Endodermal cell (in vitro differentiated cells): ENCODE data around the gene TOR3A. TPM values are rescaled to one million over a fixed set of nuclear protein-coding genes. Genes with fewer than 3 reads are reported as not detected.

Experiments used
- DNase-seq: peaks from one replicate; pipeline ENCODE4 v3.0.0-alpha.2; 2017
- H3K27ac ChIP-seq: 2 replicates; pipeline ENCODE4 v1.5.1; 2013; ENCODE audit warnings: mild to moderate bottlenecking, low read depth, low read length, moderate library complexity
- H3K27me3 ChIP-seq: 2 replicates; pipeline ENCODE4 v1.6.1; 2013; ENCODE audit warnings: mild to moderate bottlenecking, low read length, moderate library complexity; ENCODE audit not compliant: insufficient read depth, control insufficient read depth, poor library complexity, severe bottlenecking
- H3K36me3 ChIP-seq: 2 replicates; pipeline ENCODE4 v1.7.0; 2013; ENCODE audit warnings: mild to moderate bottlenecking, low read length, moderate library complexity; ENCODE audit not compliant: control insufficient read depth, insufficient read depth
- H3K4me1 ChIP-seq: one replicate; pipeline ENCODE4 v1.7.0; 2013; ENCODE audit warnings: low read length; ENCODE audit not compliant: control insufficient read depth, insufficient read depth
- H3K4me3 ChIP-seq: 2 replicates; pipeline ENCODE4 v1.5.1; 2013; ENCODE audit warnings: mild to moderate bottlenecking, low read length, moderate library complexity
- H3K9ac ChIP-seq: 2 replicates; pipeline ENCODE4 v1.6.1; 2013; ENCODE audit warnings: mild to moderate bottlenecking, low read length, moderate library complexity; ENCODE audit not compliant: poor library complexity, severe bottlenecking; ENCODE audit errors: extremely low read depth
- H3K9me3 ChIP-seq: 2 replicates; pipeline ENCODE4 v1.6.1; 2013; ENCODE audit warnings: mild to moderate bottlenecking, low read length, moderate library complexity; ENCODE audit not compliant: control insufficient read depth
- H3K27ac Mint-ChIP-seq: 2 replicates; pipeline ENCODE4 v1.8.0; 2020; ENCODE audit warnings: mixed read lengths
- H3K27me3 Mint-ChIP-seq: 2 replicates; pipeline ENCODE4 v1.8.0; 2021; ENCODE audit warnings: mild to moderate bottlenecking, mixed read lengths; ENCODE audit not compliant: insufficient read depth
- H3K36me3 Mint-ChIP-seq: 2 replicates; pipeline ENCODE4 v1.8.0; 2020; ENCODE audit warnings: low read depth, mixed read lengths
- H3K4me1 Mint-ChIP-seq: 2 replicates; pipeline ENCODE4 v1.8.0; 2020; ENCODE audit warnings: mixed read lengths
- H3K4me3 Mint-ChIP-seq: 2 replicates; pipeline ENCODE4 v1.8.0; 2020; ENCODE audit warnings: mild to moderate bottlenecking, moderate library complexity, mixed read lengths
- H3K9me3 Mint-ChIP-seq: 2 replicates; pipeline ENCODE4 v1.8.0; 2020; ENCODE audit warnings: mild to moderate bottlenecking, mixed read lengths
- WGBS, 2 experiments: methylation state at CpG; one replicate each; pipeline versions ENCODE4 v1.1.5 to v1.1.7; 2013; ENCODE audit warnings: missing lambda C conversion rate in 2 of 2, mixed read lengths in 1 of 2; ENCODE audit not compliant: insufficient coverage in 1 of 2, insufficient read length in 1 of 2; 5-methylcytosine and 5-hydroxymethylcytosine counted together
- total RNA-seq, 2 donors: library from RNA; stranded (reverse); fragmentation: NEBNext Ultra II Directional in 1 of 2; extraction: Animal tissue kit (Norgen Biotek cat#: 25700) in 1 of 2; gene quantifications; 2 replicates in 1 of 2; 3 replicates in 1 of 2; pipeline ENCODE4 v1.2.1, GENCODE V29; 2021
- TF ChIP-seq, protein P1 (sequence below): fragments of 200-600 bp; sonication (generic); conservative IDR thresholded peaks from 2 replicates; pipeline ENCODE4 v1.5.0; 2021; ENCODE audit warnings: antibody characterized with exemption, mild to moderate bottlenecking

Gene TOR3A
- total RNA-seq, 2 donors from 2014 or later = 23.4 to 24.7 TPM

DNA sequence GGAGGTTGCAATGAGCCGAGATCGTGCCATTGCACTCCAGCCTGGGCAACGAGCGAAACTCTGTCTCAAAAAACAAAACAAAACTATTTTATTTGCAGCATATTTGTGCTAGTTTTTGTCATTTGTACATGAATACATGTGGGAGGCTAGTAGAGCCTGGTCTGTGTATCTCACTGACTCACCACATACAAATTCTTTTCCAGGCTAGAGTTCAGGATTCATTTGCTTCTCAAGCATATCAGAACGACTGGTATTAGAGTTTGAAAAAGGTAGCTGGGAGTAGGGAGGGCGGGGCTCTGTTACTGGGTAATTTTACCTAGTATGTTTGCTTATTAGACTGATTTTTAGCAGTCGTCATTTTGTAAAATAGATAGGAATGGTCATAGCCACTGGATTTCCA lies 4.5 kb upstream of the TOR3A start:
- TF ChIP-seq, protein P1, sequence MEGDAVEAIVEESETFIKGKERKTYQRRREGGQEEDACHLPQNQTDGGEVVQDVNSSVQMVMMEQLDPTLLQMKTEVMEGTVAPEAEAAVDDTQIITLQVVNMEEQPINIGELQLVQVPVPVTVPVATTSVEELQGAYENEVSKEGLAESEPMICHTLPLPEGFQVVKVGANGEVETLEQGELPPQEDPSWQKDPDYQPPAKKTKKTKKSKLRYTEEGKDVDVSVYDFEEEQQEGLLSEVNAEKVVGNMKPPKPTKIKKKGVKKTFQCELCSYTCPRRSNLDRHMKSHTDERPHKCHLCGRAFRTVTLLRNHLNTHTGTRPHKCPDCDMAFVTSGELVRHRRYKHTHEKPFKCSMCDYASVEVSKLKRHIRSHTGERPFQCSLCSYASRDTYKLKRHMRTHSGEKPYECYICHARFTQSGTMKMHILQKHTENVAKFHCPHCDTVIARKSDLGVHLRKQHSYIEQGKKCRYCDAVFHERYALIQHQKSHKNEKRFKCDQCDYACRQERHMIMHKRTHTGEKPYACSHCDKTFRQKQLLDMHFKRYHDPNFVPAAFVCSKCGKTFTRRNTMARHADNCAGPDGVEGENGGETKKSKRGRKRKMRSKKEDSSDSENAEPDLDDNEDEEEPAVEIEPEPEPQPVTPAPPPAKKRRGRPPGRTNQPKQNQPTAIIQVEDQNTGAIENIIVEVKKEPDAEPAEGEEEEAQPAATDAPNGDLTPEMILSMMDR = no peak
- Histone ChIP-seq H3K4me1 (no peaks in the 10 kb centered on the region), H3K4me3 (no peak overlapping the region), H3K27ac (no peak overlapping the region), H3K9me3 (no peaks in the 10 kb centered on the region), H3K27me3 (no peaks in the 10 kb centered on the region), H3K9ac (no peak overlapping the region), H3K36me3 (peaks cover 30% of the 10 kb centered on the region)
- no peak for DNase-seq
- no peak overlapping the region for H3K27ac Mint-ChIP-seq
- H3K36me3 Mint-ChIP-seq = peaks cover 11% of the 10 kb centered on the region
- peaks cover 11% of the 10 kb centered on the region for H3K4me1 Mint-ChIP-seq
- H3K27me3 Mint-ChIP-seq = no peaks in the 10 kb centered on the region
- no peak overlapping the region for H3K4me3 Mint-ChIP-seq
- WGBS, 2 experiments = 88 to 90% methylated on average over 4 to 7 of the region's 7 CpGs
- no peaks in the 10 kb centered on the region for H3K9me3 Mint-ChIP-seq

DNA sequence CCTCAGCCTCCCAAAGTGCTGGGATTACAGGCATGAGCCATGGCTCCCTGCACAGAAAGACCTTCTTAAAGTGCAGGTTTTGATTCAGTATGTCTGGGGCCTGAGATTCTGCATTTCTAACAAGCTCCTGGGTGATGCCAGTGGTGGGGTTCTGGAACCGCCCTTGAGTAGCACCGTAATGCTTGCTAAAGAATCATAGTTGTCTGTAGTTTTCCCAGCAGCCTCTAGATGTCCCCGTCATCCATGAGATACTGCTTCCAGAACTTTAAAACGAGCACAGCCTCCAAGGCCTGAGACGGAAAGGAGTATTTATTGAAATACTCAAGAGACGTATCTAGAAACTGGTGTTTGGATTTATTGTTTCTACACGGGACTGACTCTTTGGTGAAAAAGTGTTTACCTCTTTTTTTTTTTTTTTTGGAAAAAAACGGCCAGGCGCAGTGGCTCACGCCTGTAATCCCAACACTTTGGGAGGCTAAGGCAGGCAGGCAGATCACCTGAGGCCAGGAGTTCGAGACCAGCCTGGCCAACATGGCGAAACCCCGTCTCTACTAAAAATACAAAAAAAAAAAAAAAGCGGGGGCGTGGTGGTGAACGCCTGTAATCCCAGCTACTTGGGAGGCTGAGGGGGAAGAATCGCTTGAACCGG lies 2.6 kb upstream of the TOR3A start:
- Histone ChIP-seq H3K9me3 (no peaks in the 10 kb centered on the region), H3K9ac (no peak overlapping the region), H3K27me3 (no peaks in the 10 kb centered on the region), H3K4me3 (no peak overlapping the region), H3K4me1 (no peaks in the 10 kb centered on the region), H3K27ac (no peak overlapping the region), H3K36me3 (peaks cover 22% of the 10 kb centered on the region)
- no peaks in the 10 kb centered on the region for H3K9me3 Mint-ChIP-seq
- H3K4me1 Mint-ChIP-seq = peaks cover 19% of the 10 kb centered on the region
- TF ChIP-seq, protein P1 = peak; percentile 79
- no peak overlapping the region for H3K27ac Mint-ChIP-seq
- 49 to 75% methylated on average over 5 to 17 of the region's 18 CpGs for WGBS, 2 experiments
- peak; percentile 76 for DNase-seq
- no peaks in the 10 kb centered on the region for H3K27me3 Mint-ChIP-seq
- H3K4me3 Mint-ChIP-seq = no peak overlapping the region
- peaks cover 3% of the 10 kb centered on the region for H3K36me3 Mint-ChIP-seq

DNA sequence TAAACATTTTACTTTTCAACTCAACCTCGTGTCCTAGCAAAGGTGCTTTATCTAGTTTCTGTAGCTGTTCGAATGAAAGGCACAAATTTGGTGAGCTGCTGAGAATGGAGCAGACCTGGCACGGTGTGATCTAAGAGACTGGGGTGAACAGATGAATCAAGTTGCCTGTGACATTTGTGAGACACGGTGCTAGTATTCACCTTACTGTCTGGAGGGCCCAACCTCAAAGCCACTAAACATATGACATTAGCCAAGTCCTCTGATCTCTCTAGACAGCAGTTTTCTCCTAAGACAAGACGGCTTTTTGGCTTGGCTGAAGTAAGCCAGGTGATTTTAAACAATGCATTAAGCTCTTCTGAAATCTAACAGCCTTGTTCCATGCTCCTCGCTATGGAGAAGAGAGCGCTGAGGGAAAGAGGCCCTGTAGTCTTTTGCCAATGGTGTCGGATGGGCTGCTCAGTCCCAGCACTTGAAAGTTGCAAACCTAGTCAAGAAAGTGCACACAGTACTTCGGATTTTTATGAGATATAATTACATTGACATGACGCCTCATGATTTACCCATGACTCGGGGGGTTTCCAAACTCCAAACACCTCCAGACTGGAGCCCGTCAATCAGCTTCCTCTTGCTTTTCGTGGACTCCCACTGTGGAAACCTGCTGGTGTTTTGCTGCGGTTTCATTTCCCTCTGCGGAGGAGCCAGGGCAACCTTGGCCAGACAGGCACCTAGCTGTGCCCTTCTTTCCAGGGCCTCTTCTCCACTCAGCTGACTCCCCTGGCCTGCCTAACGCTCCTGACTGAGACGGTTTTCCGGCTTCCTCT lies 794 bp upstream of the TOR3A start:
- Histone ChIP-seq H3K9ac (peak overlapping the region; percentile 12), H3K36me3 (peaks cover 9% of the 10 kb centered on the region), H3K4me3 (peak overlapping the region; percentile 80), H3K27ac (no peak overlapping the region), H3K4me1 (no peaks in the 10 kb centered on the region), H3K9me3 (no peaks in the 10 kb centered on the region), H3K27me3 (no peaks in the 10 kb centered on the region)
- peak overlapping the region; percentile 91 for H3K27ac Mint-ChIP-seq
- TF ChIP-seq, protein P1 = no peak
- DNase-seq = no peak
- no peaks in the 10 kb centered on the region for H3K9me3 Mint-ChIP-seq
- peaks cover 19% of the 10 kb centered on the region for H3K4me1 Mint-ChIP-seq
- WGBS, 2 experiments = 68 to 73% methylated on average over 17 to 18 of the region's 18 CpGs
- peaks cover 8% of the 10 kb centered on the region for H3K36me3 Mint-ChIP-seq
- no peaks in the 10 kb centered on the region for H3K27me3 Mint-ChIP-seq
- peak overlapping the region; percentile 78 for H3K4me3 Mint-ChIP-seq
